Upper lobe of left lung (tissue), 6 donors: Measurements from ENCODE around the gene NOB1. TPM values are rescaled to one million over a fixed set of nuclear protein-coding genes. Genes with fewer than 3 reads are reported as not detected.

Experiments
- ATAC-seq, 2 donors: fragments of 200-7000 bp; cut with Tn5 transposase; one replicate each; pipeline ENCODE4 v1.9.1; 2022; ENCODE audit warnings: mild to moderate bottlenecking in 2 of 2, moderate library complexity in 2 of 2; ENCODE audit not compliant: low FRiP score in 2 of 2
- DNase-seq, 2 donors: peaks; one replicate each; pipeline ENCODE4 v3.0.0-alpha.2; 2019 to 2020
- H3K27ac ChIP-seq, 4 donors: fragments of 200-600 bp; sonication (generic); one replicate each; pipeline ENCODE4 v1.5.1; 2016 to 2019
- H3K27me3 ChIP-seq, 4 donors: fragments of 200-600 bp; sonication (generic); one replicate each; pipeline ENCODE4 v1.5.1; 2017 to 2019
- H3K36me3 ChIP-seq, 4 donors: fragments of 200-600 bp; sonication (generic); one replicate each; pipeline ENCODE4 v1.5.1; 2016 to 2019
- H3K4me1 ChIP-seq, 4 donors: fragments of 200-600 bp; sonication (generic); one replicate each; pipeline ENCODE4 v1.5.1; 2018 to 2019
- H3K4me3 ChIP-seq, 4 donors: fragments of 200-600 bp; sonication (generic); one replicate each; pipeline ENCODE4 v1.5.1; 2017 to 2019; ENCODE audit warnings: mild to moderate bottlenecking in 2 of 4, moderate library complexity in 1 of 4
- H3K9me3 ChIP-seq, 4 donors: fragments of 200-600 bp; sonication (generic); one replicate each; pipeline ENCODE4 v1.5.1; 2018 to 2019
- CTCF ChIP-seq, 6 experiments: fragments of 450-650 bp in 4 of 6; fragments of 200-600 bp in 2 of 6; sonication (generic) in 2 of 6; IDR thresholded peaks; one replicate each; pipeline ENCODE4 v1.5.1; 2016 to 2019; ENCODE audit warnings: antibody characterized with exemption in 6 of 6
- EP300 ChIP-seq, 4 donors: sonication (generic); formaldehyde crosslinking; IDR thresholded peaks; one replicate each; pipeline ENCODE4 v1.5.1; 2017; ENCODE audit warnings: antibody characterized with exemption in 4 of 4, control low read depth in 2 of 4
- POLR2A ChIP-seq, 4 donors: fragments of 450-650 bp; IDR thresholded peaks; one replicate each; pipeline ENCODE4 v1.5.1; 2016 to 2017; ENCODE audit warnings: antibody characterized with exemption in 4 of 4, mild to moderate bottlenecking in 2 of 4
- POLR2AphosphoS5 ChIP-seq, 2 donors: sonication (generic); formaldehyde crosslinking; IDR thresholded peaks; one replicate each; pipeline ENCODE4 v1.5.1; 2017; ENCODE audit warnings: antibody characterized with exemption in 2 of 2
- WGBS, 2 donors: methylation state at CpG; one replicate each; pipeline ENCODE4 v1.1.5; 2017 to 2018; 5-methylcytosine and 5-hydroxymethylcytosine counted together
- total RNA-seq, 6 donors: library from RNA; depleted of rRNA in 4 of 6; stranded (reverse); fragments of >200 nt in 4 of 6; gene quantifications; one replicate each; pipeline versions ENCODE4 v1.1.0 to v1.2.1, GENCODE V29; 2016 to 2021
- donor health status: DM: no; HTN: no; CAD: no; lungs with moderate emphysema.
- donor health status: DM: no; HTN: yes; CAD: no; lungs with severe emphysema.

NOB1 gene
- total RNA-seq, 6 donors from 2014 or later = 24.1 to 38.2 (median 34.3) TPM

- no peak overlapping the region for H3K27ac ChIP-seq
- H3K4me3 ChIP-seq = no peak overlapping the region
- H3K9me3 ChIP-seq = no peaks in the 10 kb centered on the region
- H3K4me1 ChIP-seq = peaks cover 0 to 5% (median 0%) of the 10 kb centered on the region in 4 donors
- TF ChIP-seq CTCF (IDR thresholded peaks at IDR 0.05) (no peak), EP300 (IDR thresholded peaks at IDR 0.05) (no peak), POLR2AphosphoS5 (IDR thresholded peaks at IDR 0.05) (no peak), POLR2A (IDR thresholded peaks at IDR 0.05) (no peak)
- peaks cover 0 to 29% (median 3%) of the 10 kb centered on the region in 4 donors for H3K36me3 ChIP-seq
- ATAC-seq = no peak
- DNase-seq = no peak
- no peaks in the 10 kb centered on the region for H3K27me3 ChIP-seq
Measured at GRCh38 chr16:69701452-69701851, 53.3 kb downstream of the NOB1 start.

- Histone ChIP-seq H3K36me3 (peaks cover 8 to 42% (median 12%) of the 10 kb centered on the region in 4 donors), H3K4me1 (no peaks in the 10 kb centered on the region), H3K4me3 (no peak overlapping the region), H3K9me3 (no peaks in the 10 kb centered on the region), H3K27me3 (no peaks in the 10 kb centered on the region), H3K27ac (no peak overlapping the region)
- WGBS, 2 donors = 85 to 95% methylated on average over 1 of the region's 1 CpG
- ATAC-seq (no peak), DNase-seq (no peak)
- TF ChIP-seq EP300 (IDR thresholded peaks at IDR 0.05) (no peak), POLR2AphosphoS5 (IDR thresholded peaks at IDR 0.05) (no peak), CTCF (IDR thresholded peaks at IDR 0.05) (no peak), POLR2A (IDR thresholded peaks at IDR 0.05) (no peak)
Measured at GRCh38 chr16:69699915-69700314, 54.8 kb downstream of the NOB1 start.

GRCh38 chr16:69698404-69698803, 56.3 kb downstream of the NOB1 start:
- H3K27me3 ChIP-seq = no peaks in the 10 kb centered on the region
- 88 to 91% methylated on average over 3 of the region's 3 CpGs for WGBS, 2 donors
- no peaks in the 10 kb centered on the region for H3K4me1 ChIP-seq
- TF ChIP-seq POLR2AphosphoS5 (IDR thresholded peaks at IDR 0.05) = no peak
- TF ChIP-seq EP300 (IDR thresholded peaks at IDR 0.05) = no peak
- no peak for TF ChIP-seq POLR2A (IDR thresholded peaks at IDR 0.05)
- no peak for TF ChIP-seq CTCF (IDR thresholded peaks at IDR 0.05)
- no peaks in the 10 kb centered on the region for H3K9me3 ChIP-seq
- ATAC-seq (no peak), DNase-seq (no peak)
- no peak overlapping the region for H3K4me3 ChIP-seq
- H3K36me3 ChIP-seq = peaks cover 19 to 54% (median 22%) of the 10 kb centered on the region in 4 donors
- H3K27ac ChIP-seq = no peak overlapping the region

- Histone ChIP-seq H3K27ac (no peak overlapping the region), H3K4me1 (no peaks in the 10 kb centered on the region), H3K27me3 (no peaks in the 10 kb centered on the region), H3K36me3 (peaks cover 35 to 86% (median 44%) of the 10 kb centered on the region in 4 donors), H3K4me3 (no peak overlapping the region), H3K9me3 (no peaks in the 10 kb centered on the region)
- no peak for ATAC-seq
- 94 to 97% methylated on average over 2 of the region's 2 CpGs for WGBS, 2 donors
- DNase-seq = no peak
- TF ChIP-seq EP300 (IDR thresholded peaks at IDR 0.05) (no peak), POLR2A (IDR thresholded peaks at IDR 0.05) (no peak), POLR2AphosphoS5 (IDR thresholded peaks at IDR 0.05) (no peak), CTCF (IDR thresholded peaks at IDR 0.05) (no peak)
Measured at GRCh38 chr16:69693916-69694315, 60.8 kb downstream of the NOB1 start.
